ENCODE results near the gene ADAMTS12.

The ADAMTS12 gene

DNA sequence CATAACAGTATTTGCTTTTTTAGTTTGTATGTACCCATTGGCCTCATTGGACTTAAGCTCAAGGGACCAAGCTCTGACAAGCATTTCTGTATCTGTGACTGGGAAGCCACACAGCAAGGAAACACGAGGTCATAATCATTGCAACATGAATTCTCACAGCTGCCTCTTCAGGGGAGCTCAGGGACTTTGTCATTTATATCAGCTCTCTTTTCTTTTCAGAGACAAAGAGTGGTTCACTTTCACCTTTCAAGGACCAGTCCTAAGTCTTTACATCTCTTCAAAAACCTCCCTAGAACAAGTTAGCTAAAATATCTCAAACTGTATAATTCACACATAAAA, 58.6 kb downstream of the ADAMTS12 start:
- TF ChIP-seq, protein P1, sequence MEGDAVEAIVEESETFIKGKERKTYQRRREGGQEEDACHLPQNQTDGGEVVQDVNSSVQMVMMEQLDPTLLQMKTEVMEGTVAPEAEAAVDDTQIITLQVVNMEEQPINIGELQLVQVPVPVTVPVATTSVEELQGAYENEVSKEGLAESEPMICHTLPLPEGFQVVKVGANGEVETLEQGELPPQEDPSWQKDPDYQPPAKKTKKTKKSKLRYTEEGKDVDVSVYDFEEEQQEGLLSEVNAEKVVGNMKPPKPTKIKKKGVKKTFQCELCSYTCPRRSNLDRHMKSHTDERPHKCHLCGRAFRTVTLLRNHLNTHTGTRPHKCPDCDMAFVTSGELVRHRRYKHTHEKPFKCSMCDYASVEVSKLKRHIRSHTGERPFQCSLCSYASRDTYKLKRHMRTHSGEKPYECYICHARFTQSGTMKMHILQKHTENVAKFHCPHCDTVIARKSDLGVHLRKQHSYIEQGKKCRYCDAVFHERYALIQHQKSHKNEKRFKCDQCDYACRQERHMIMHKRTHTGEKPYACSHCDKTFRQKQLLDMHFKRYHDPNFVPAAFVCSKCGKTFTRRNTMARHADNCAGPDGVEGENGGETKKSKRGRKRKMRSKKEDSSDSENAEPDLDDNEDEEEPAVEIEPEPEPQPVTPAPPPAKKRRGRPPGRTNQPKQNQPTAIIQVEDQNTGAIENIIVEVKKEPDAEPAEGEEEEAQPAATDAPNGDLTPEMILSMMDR (IDR thresholded peaks at IDR 0.05; ENCODE audit: low read depth, low read length), result no peak
- no peak overlapping the region for H3K4me3 ChIP-seq (ENCODE audit: low read depth, low read length)

DNA sequence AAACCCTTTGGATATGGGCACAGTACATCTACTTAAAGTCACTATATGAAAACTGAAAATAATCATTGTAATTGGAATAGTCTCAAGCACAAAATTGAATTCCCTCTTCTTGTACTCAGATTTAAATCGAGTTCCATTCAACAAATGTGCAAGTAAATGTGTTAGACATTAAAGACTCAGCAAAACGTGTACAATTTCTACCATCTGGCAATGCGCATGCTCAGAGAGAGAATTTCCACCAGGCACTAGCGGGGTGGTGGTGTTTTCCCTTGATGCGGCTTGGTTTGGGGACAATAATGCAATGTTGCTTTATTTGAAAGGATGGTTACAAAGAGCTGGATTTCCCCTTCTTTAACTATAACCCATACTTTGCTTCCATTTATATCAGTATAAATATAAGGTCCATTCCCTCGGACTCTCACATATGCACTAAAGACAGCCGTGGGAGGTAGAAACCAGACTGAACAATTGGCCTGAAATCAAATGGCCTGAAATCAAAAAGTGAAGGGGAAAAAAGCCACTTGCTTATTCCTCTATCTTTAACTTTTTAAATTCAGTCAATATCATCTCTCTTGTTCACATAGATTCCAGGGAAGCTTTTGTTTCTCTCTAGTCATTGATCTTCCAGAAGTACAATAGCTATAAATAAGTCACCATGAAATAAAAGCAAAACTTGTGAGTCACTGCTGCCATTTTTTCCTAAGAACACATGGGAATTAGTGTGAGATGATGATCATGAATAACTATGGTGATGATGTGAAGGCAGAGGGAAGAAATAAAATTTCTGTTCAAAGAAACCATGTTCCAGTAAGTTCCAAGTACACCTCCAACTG, 59.2 kb downstream of the ADAMTS12 start:
- TF ChIP-seq, protein P1 (IDR thresholded peaks at IDR 0.05; ENCODE audit: low read depth, low read length), result no peak
- H3K4me3 ChIP-seq (ENCODE audit: low read depth, low read length), result no peak overlapping the region

DNA sequence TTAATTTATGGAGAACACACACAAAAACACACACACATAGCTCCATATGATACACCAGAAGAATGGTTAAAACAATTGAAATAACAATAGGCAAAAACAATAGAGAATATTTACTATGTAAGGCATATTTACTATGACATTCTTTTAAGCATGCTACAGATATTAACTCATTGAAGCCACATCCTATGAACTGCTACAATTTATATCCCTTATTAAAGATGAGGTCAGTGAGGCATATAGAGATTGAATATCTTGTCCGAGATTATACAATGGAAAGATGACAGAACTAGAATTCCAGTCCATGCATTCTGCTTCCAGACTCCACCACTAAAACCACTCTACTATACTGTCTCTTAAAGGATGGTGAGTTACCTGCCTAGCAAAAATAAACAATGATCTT, 60.7 kb downstream of the ADAMTS12 start:
- TF ChIP-seq, protein P1 (IDR thresholded peaks at IDR 0.05; ENCODE audit: low read depth, low read length), result no peak

DNA sequence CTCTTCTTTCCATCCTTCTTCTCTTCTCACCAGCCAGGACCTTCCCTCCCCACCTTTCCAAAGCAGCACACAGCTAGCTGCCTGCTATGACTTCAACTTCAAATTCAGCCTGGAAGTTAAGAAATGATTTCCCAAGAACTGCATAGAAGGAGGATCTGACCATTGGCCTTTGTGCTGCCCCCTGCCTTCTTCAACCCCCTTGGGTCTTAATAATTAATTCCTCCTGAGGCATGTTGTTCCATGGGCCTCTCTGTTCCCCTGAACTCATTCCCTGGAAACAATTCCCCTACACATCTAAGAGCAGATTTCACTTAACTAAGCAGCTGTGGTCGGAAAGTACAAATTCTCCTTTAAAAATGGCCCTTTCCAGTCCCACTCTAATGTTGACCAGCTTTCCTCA, 62.4 kb downstream of the ADAMTS12 start:
- TF ChIP-seq, protein P1 (IDR thresholded peaks at IDR 0.05; ENCODE audit: low read depth, low read length), result no peak
- no peak overlapping the region for H3K4me3 ChIP-seq (ENCODE audit: low read depth, low read length)

More for the DNA sequence above, 60.7 kb downstream of the ADAMTS12 start:
- no peak overlapping the region for H3K4me3 ChIP-seq (ENCODE audit: low read depth, low read length)

DNA sequence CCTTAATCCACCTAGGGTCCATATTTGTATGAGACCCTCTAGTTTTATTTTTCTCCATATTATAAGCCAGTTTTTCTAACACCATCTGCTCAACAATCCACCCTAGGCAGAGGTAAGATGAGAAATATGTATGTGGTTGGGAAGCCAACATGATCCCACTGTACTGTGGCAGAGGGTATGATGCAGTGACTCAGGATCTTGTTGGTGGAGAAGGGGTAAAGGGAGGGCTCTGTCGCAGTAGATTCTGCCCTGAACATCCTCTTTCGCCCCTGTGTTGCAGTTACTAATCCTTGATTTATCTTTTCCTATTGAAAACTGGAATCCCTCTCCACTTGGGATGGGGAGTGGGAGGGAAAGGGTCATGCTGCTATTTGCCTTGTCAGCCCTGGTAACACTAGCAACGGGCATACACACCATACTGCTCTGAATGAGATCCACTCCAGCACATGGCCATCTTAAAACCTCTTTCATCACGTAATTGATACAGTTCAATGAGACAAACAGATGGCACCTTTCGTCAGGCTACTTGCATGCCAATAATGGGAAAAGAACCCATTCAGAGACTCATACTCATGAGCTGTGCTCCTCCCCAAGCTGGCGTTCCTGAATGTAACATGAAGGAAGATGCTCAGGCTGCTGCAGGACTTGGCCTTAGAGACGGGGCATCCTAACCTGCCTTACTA, 63.0 kb downstream of the ADAMTS12 start:
- H3K4me3 ChIP-seq (ENCODE audit: low read depth, low read length), result no peak overlapping the region
- TF ChIP-seq, protein P1 (IDR thresholded peaks at IDR 0.05; ENCODE audit: low read depth, low read length), result no peak

DNA sequence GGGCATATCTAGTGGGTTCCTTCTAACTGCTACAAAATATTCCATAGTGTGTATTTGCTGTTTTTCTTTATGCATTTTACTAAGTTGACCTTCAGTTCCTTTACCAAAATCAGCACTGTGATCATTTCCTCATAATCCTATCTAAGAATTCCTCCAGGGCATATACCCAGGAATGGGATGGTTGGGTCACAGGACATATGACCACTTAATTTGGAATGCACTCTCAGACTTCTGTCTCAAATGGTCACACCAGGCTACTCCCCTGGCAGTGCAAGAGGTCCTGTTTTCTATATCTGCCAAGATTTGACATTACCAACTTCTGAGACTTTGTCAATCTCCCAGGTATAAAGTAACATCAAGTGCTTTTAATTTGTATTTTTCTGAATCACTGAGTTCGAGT, 63.9 kb downstream of the ADAMTS12 start:
- no peak overlapping the region for H3K4me3 ChIP-seq (ENCODE audit: low read depth, low read length)
- TF ChIP-seq, protein P1 (IDR thresholded peaks at IDR 0.05; ENCODE audit: low read depth, low read length), result no peak
